GM21825 (cell line): Measurements from ENCODE around the gene FAM217A.
"Not testable (repeated sequence)": the region's sequence is repeated elsewhere in the genome, so short reads cannot be mapped to it uniquely, and the experiment has no call there.

Experiments used
- ATAC-seq: cut with Tn5 transposase; IDR thresholded peaks from one replicate; pipeline ENCODE4 v1.9.1; 2021; ENCODE audit warnings: mild to moderate bottlenecking, moderate library complexity; ENCODE audit not compliant: unreplicated experiment

Gene FAM217A

GRCh38 chr6:4078691-4079471 is at the start of gene FAM217A:
Gene FAM217A (minus strand): TSS chr6:4079137. CDS start chr6:4077414, 1,723 bp downstream.
- no peak for ATAC-seq

DNA sequence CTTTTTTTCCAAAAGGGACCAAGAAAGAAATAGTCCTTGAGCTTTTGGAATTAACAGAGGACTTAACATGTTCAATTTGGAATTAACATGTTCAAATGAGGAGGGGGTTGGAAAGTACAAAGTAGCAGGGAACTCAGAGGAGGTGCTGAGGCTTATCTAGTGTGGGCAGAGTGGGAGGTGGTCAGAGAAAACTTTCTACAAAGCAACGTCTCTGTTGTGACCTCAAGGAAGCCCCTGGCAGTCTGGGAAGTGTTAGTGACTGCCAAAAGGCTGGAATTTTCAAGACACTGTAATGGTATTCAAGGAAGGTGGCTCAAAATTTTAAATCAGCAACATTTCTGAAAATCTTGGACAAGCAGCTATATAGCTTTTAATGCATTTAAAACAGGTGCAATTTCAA is 49.1 kb upstream of the FAM217A start:
- ATAC-seq = no peak

- ATAC-seq = no peak
Measured at GRCh38 chr6:4125933-4126864, 47.3 kb upstream of the FAM217A start.

DNA sequence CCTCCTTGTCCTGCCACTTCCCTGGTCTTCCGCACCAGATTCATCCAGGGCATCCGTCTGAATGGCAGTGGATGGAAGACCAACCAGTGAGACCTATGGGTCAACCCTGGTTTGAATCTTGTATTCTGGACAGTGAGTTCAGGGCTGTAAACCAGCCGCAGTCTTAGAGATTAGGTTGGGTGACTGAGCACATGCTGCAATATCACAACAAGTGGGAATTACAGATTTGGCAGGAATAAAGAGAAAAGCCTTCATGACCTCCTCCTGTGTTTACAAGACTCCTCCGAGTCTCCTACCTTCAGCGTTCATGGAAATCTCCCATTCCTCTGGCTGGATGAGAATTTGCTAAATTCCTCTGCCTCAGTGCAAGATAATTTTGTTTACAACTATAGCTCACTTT is 46.6 kb upstream of the FAM217A start:
- no peak for ATAC-seq

DNA sequence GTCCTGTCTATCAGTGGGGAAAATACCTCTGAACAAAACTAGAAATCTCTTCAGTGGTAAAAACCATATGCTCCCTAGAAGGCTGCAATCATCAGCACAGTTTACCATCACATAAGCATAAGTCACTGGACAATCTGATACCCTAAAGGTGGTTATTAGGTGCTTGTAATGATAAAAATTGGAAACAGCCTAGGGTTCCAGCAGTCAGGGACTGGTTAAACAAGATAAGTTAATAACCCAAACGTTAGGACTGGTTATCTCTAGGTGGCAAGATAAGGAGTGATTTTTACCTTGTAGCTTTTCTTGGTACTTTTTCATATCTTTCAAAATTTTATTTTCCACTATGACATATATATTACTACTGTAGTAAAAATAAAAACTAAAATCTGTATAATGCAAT is 45.4 kb upstream of the FAM217A start:
- no peak for ATAC-seq

DNA sequence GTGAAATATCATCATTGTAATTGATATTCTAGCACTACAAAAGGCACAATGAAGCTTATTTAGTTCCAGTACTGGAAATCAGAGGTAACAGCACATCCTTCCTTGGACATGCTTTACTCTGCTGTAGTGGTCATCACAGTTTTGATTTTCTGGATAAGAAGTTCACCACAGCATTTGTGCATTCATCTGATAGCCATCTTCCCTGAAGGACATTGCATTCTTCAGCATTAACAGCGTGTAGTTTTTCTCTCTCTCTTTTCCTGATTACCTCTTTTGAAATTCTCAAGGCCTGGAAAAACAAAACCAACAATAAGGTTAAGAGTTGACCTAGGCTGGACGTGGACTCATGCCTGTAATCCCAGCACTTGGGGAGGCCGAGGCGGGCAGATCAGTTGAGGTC is 36.8 kb upstream of the FAM217A start:
- no peak for ATAC-seq

DNA sequence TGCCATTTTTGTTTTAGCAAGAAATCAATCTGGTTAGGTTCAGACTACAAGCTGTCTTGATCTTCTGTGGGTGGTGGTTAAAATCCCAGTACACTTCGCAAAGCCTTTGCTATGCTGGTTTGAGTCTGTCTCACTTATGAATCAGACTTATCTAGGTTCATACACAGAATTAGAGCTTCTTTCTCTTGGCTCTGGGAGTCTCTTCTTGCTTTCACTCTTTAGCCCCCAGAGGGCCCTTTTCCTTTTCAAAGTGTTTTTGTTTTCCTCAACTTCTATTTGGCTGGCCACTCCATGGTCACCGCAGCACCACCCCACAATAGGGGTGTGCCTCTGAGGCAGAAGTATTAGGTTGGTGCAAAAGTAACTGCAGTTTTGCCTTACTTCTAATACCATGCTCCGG is 35.2 kb upstream of the FAM217A start:
- no peak for ATAC-seq

- no peak for ATAC-seq
Measured at GRCh38 chr6:4113649-4114048, 34.7 kb upstream of the FAM217A start.

DNA sequence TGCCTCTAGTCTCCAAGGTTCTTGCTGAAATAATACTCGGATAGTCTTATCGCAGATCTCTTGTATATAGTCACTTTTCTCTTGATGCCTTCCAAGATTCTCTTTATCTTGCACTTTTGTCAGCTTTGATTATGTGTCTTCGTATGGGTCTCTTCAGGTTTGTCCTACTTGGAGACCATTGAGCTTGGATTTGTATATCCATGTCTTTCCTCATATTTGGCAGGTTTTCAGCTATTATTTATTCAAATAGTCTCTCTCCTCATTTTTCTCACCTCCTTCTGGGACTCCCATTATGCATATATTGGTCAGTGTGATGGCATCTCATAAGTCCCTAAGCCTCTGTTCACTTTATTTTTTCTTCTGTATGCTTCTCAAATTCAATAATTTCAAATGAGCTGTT is 33.4 kb upstream of the FAM217A start:
- no peak for ATAC-seq

DNA sequence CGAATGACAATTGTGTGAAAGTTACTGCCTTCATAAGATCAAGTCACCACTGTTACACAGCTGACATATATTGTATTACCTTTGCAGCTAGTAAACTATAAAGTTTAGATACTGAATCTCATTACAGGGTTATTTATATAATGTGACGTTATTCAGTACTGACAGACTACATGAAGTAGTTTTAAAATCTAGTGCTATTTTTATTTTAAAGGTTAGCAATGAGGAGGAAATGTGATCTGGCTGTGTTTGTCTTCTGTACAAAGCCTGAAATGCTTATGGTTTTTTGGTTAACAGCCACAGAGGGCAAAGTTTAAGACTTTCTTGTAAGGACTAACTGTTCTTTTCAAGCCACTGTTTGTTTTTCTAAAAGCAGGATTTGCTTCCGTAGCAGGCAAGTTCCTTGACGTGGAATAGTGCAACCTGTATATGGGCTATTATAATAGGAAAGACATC is 30.5 kb upstream of the FAM217A start:
- ATAC-seq = not testable (repeated sequence)

DNA sequence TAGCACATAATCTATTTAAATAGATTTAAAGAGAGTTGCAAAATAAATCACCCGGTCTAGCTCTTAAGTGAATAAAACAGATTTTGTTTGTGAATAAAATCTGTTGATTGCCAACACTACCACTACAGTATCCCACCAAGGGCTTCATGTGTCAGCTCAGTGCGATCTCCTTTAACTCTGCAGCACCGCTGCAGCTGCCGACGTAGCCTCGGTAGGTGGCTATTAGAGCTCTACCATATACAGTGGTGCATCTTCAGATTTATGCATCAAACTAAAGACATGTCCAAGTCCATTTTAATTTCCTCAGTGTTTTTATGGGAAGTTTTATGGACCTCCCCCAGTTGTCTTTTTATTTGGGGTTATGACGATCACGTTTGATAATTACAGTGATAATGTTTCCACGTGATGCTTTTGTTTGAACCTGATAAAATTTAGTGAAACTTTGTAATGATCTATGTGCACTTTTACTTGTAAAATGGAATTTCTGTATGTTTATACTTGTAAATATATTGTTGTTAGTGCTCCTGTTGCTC is 29.7 kb upstream of the FAM217A start:
- no peak for ATAC-seq

GRCh38 chr6:4107873-4108272 is 28.9 kb upstream of the FAM217A start:
- ATAC-seq = no peak

GRCh38 chr6:4105980-4106536 is 27.1 kb upstream of the FAM217A start:
- ATAC-seq = no peak

GRCh38 chr6:4103929-4104328 is 25.0 kb upstream of the FAM217A start:
- no peak for ATAC-seq

GRCh38 chr6:4102687-4103244 is 23.8 kb upstream of the FAM217A start:
- no peak for ATAC-seq

- ATAC-seq = no peak
Measured at GRCh38 chr6:4101298-4101697, 22.4 kb upstream of the FAM217A start.

GRCh38 chr6:4100655-4101054 is 21.7 kb upstream of the FAM217A start:
- ATAC-seq = no peak

- ATAC-seq = no peak
Measured at GRCh38 chr6:4093288-4093687, 14.4 kb upstream of the FAM217A start.

GRCh38 chr6:4091941-4092340 is 13.0 kb upstream of the FAM217A start:
- no peak for ATAC-seq

- ATAC-seq = not testable (repeated sequence)
Measured at GRCh38 chr6:4090043-4090442, 11.1 kb upstream of the FAM217A start.

- no peak for ATAC-seq
Measured at GRCh38 chr6:4088704-4089103, 9.8 kb upstream of the FAM217A start.
